Measurements from ENCODE around the gene ASIC4. TPM values are rescaled to one million over a fixed set of nuclear protein-coding genes. Genes with fewer than 3 reads are reported as not detected.

ASIC4 gene
- total and polyA plus RNA-seq, 9 of the 15 experiments (the other 6 are each of a cell fraction or from before 2014, with no cell fraction given) = 0.07 to 19.2 (median 4.8) TPM

DNA sequence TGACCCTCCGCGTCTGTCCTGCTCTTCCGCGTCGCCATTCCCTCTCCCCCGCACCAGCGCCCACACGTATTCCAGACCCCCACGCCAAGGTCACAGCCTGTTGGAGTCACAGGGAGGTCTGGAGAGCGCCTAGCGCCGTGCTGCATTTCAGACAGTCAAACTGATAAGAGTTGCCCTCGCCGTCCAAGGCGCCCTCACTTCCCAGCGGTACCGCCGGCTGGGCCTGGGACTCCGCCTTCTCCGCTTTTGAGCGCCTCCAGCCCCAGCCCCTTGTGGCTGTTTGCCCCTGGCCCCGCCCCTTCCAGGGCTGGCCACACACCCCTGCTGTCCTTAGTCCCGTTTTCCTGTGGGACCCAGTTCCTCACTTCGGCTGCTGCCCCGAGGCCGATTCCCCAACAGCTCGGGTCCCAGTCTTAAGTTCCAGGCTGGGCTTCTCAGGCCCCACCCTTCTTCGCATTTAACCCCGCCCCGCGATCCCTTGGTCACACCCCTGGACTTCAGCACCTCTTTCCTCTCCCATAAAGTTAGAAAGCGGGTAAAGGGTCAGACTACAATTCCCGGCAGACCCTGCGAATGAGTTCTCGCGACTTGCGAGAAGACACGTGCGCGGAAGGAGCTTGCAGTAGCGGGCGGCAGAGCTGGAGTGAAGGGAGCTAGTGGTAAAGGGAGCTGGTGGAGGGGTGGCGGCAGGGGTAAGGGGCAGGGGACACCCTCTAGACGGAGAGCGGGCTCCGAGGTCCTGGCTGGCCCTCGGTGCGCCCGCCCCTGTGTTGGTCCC is 15.8 kb upstream of the ASIC4 start, which contains the start of gene GMPPA (continued):
- TF ChIP-seq, protein P1, sequence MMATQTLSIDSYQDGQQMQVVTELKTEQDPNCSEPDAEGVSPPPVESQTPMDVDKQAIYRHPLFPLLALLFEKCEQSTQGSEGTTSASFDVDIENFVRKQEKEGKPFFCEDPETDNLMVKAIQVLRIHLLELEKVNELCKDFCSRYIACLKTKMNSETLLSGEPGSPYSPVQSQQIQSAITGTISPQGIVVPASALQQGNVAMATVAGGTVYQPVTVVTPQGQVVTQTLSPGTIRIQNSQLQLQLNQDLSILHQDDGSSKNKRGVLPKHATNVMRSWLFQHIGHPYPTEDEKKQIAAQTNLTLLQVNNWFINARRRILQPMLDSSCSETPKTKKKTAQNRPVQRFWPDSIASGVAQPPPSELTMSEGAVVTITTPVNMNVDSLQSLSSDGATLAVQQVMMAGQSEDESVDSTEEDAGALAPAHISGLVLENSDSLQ (IDR thresholded peaks at IDR 0.05) = no peak
- TF ChIP-seq GMEB1 (CRISPR knock-in tag; IDR thresholded peaks at IDR 0.05) = no peak
- no peak for TF ChIP-seq SMARCC2 (IDR thresholded peaks at IDR 0.05; ENCODE audit: low read depth)
- no peak; the same call in 1 of the 2 replicates for TF ChIP-seq ZBTB1 (CRISPR knock-in tag; IDR thresholded peaks at IDR 0.05; ENCODE audit: borderline replicate concordance, low read depth)
- TF ChIP-seq HINFP (tag; conservative IDR thresholded peaks at IDR 0.05; ENCODE audit: low read depth) = no peak
- TF ChIP-seq ELK1 (CRISPR knock-in tag; IDR thresholded peaks at IDR 0.05) = no peak
- no peak; the same call in 1 of the 2 replicates for TF ChIP-seq JUN (IDR thresholded peaks at IDR 0.05; ENCODE audit: borderline replicate concordance, low read depth, low read length)
- TF ChIP-seq JUN (CRISPR knock-in tag; IDR thresholded peaks at IDR 0.05; ENCODE audit: borderline replicate concordance) = no peak
- no peak for TF ChIP-seq ZNF280A (IDR thresholded peaks at IDR 0.05; ENCODE audit: low read depth, partially characterized antibody)
- TF ChIP-seq, protein P2, sequence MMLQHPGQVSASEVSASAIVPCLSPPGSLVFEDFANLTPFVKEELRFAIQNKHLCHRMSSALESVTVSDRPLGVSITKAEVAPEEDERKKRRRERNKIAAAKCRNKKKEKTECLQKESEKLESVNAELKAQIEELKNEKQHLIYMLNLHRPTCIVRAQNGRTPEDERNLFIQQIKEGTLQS (IDR thresholded peaks at IDR 0.05) = no peak
- TF ChIP-seq, protein P2 (CRISPR knock-in tag; conservative IDR thresholded peaks at IDR 0.05) = no peak
- TF ChIP-seq ZNF175 (CRISPR knock-in tag; IDR thresholded peaks at IDR 0.05; ENCODE audit: low read depth) = no peak
- TF ChIP-seq TAF15 (IDR thresholded peaks at IDR 0.05; ENCODE audit: low read depth, low read length) = no peak
- no peak for TF ChIP-seq STAT5B (CRISPR knock-in tag; IDR thresholded peaks at IDR 0.05)
- TF ChIP-seq RAD51 (IDR thresholded peaks at IDR 0.05; ENCODE audit: borderline replicate concordance, low read depth) = peak; percentile 49; the same call in 1 of the 2 replicates
- no peak for TF ChIP-seq KDM1A (IDR thresholded peaks at IDR 0.05)
- no peak for TF ChIP-seq ERF (CRISPR knock-in tag; IDR thresholded peaks at IDR 0.05)
- peak; percentile 10 for TF ChIP-seq SMAD1 (IDR thresholded peaks at IDR 0.05; ENCODE audit: low read depth, low read length, partially characterized antibody)
- TF ChIP-seq SRSF7 (optimal IDR thresholded peaks at IDR 0.05; ENCODE audit: low read depth, low read length) = no peak

All from K562 (cell line).